PC-3 (cell line): Measurements from ENCODE around the gene UMODL1. TPM values are rescaled to one million over a fixed set of nuclear protein-coding genes. Genes with fewer than 3 reads are reported as not detected.

Experiments
- ATAC-seq: fragments of 200-7000 bp; cut with Tn5 transposase; 2 replicates; pipeline ENCODE4 v1.9.1; 2020; ENCODE audit warnings: mild to moderate bottlenecking, moderate library complexity
- BruUV-seq: library from RNA; stranded (reverse); fragments of 400-500 nt; replicated peaks from 2 replicates; lab custom pipeline; 2021; lab: Mats Ljungman, UMichigan
- CTCF ChIA-PET: fragments of 300-600 bp; sonication (Branson Sonifier 250); formaldehyde crosslinking; loops from one replicate; lab custom pipeline; 2022; ENCODE audit warnings: antibody characterized with exemption; lab: Charles Lee
- POLR2A ChIA-PET: fragments of 300-600 bp; sonication (Branson Sonifier 250); formaldehyde crosslinking; loops from one replicate; lab custom pipeline; 2022; ENCODE audit warnings: antibody characterized with exemption; ENCODE audit not compliant: unreplicated experiment; lab: Charles Lee
- DNase-seq: peaks from one replicate; pipeline ENCODE4 v3.0.0-alpha.2; 2015
- H2AFZ ChIP-seq: fragments of 300-600 bp; sonication (generic); 2 replicates; pipeline ENCODE4 v1.6.0; 2016; ENCODE audit warnings: antibody characterized with exemption, low read length
- H3F3A ChIP-seq: fragments of 300-600 bp; sonication (generic); one replicate; pipeline ENCODE4 v1.6.0; 2017; ENCODE audit warnings: antibody characterized with exemption, low read length, control low read depth, mild to moderate bottlenecking; ENCODE audit not compliant: unreplicated experiment
- H3K27ac ChIP-seq: fragments of 300-600 bp; sonication (generic); 2 replicates; pipeline ENCODE4 v1.5.1; 2016; ENCODE audit warnings: mild to moderate bottlenecking, low read length
- H3K27me3 ChIP-seq: fragments of 300-600 bp; sonication (generic); 2 replicates; pipeline ENCODE4 v1.6.1; 2016; ENCODE audit warnings: low read length, mixed read lengths
- H3K36me3 ChIP-seq: fragments of 300-600 bp; sonication (generic); 2 replicates; pipeline ENCODE4 v1.6.1; 2016; ENCODE audit warnings: low read depth, mixed run types, low read length, mixed read lengths
- H3K4me1 ChIP-seq: fragments of 300-600 bp; sonication (generic); 2 replicates; pipeline ENCODE4 v1.5.1; 2016; ENCODE audit warnings: low read length; ENCODE audit not compliant: insufficient read depth
- H3K4me2 ChIP-seq: fragments of 300-600 bp; sonication (generic); 2 replicates; pipeline ENCODE4 v1.6.0; 2016; ENCODE audit warnings: low read length
- H3K4me3 ChIP-seq: fragments of 300-600 bp; sonication (generic); 2 replicates; pipeline ENCODE4 v1.5.1; 2016; ENCODE audit warnings: mild to moderate bottlenecking, low read length, mixed read lengths
- H3K79me2 ChIP-seq: fragments of 300-600 bp; sonication (generic); 2 replicates; pipeline ENCODE4 v1.6.1; 2017; ENCODE audit warnings: low read length, mixed read lengths
- H3K9ac ChIP-seq: fragments of 300-600 bp; sonication (generic); 2 replicates; pipeline ENCODE4 v1.6.0; 2016; ENCODE audit warnings: mild to moderate bottlenecking, low read length
- H3K9me2 ChIP-seq: fragments of 300-600 bp; sonication (generic); replicated peaks from 2 replicates; pipeline ENCODE4 v1.6.1; 2016; ENCODE audit warnings: mixed run types, low read length, mixed read lengths
- H3K9me3 ChIP-seq: fragments of 300-600 bp; sonication (generic); 2 replicates; pipeline ENCODE4 v1.6.1; 2016; ENCODE audit warnings: low read length, mixed read lengths
- H4K20me1 ChIP-seq: fragments of 300-600 bp; sonication (generic); 2 replicates; pipeline ENCODE4 v1.6.1; 2016; ENCODE audit warnings: low read length, mixed read lengths
- EZH2 ChIP-seq: fragments of 300-600 bp; sonication (generic); IDR thresholded peaks from one replicate; pipeline ENCODE4 v1.6.1; 2017; ENCODE audit warnings: antibody characterized with exemption, mild to moderate bottlenecking, low read length; ENCODE audit not compliant: unreplicated experiment
- EZH2phosphoT487 ChIP-seq: fragments of 300-600 bp; sonication (generic); IDR thresholded peaks from 2 replicates; pipeline ENCODE4 v1.6.1; 2018; ENCODE audit warnings: mild to moderate bottlenecking, antibody characterized with exemption, low read length, borderline replicate concordance
- intact Hi-C: fragments of 100-400 bp; cut with micrococcal nuclease; formaldehyde crosslinking; loops from 2 replicates; pipeline ENCODE4 v1.9.0; 2023
- total RNA-seq: library from RNA; depleted of rRNA; stranded (reverse); fragments of >200 nt; gene quantifications from 2 replicates; pipeline ENCODE4 v1.2.3, GENCODE V29; 2014
- TF ChIP-seq, protein P1 (sequence below): fragments of 300-600 bp; sonication (generic); conservative IDR thresholded peaks from 2 replicates; pipeline ENCODE4 v1.5.1; 2017; ENCODE audit warnings: antibody characterized with exemption, low read depth, mild to moderate bottlenecking, low read length

The UMODL1 gene
- total RNA-seq, 1 experiment from 2014 or later = not detected

GRCh38 chr21:42061195-42061985 is 9.7 kb upstream of the UMODL1 start:
- Histone ChIP-seq H4K20me1 (no peaks in the 10 kb centered on the region), H3K4me1 (peaks cover 24% of the 10 kb centered on the region), H3K9ac (no peak overlapping the region), H3K36me3 (no peaks in the 10 kb centered on the region), H3K9me3 (no peaks in the 10 kb centered on the region), H3K79me2 (no peaks in the 10 kb centered on the region), H3K27ac (no peak overlapping the region), H3F3A (peaks cover 5% of the 10 kb centered on the region), H2AFZ (no peak overlapping the region), H3K27me3 (no peaks in the 10 kb centered on the region), H3K4me2 (no peak overlapping the region), H3K9me2 (no peaks in the 10 kb centered on the region), H3K4me3 (no peak overlapping the region)
- TF ChIP-seq, protein P1, sequence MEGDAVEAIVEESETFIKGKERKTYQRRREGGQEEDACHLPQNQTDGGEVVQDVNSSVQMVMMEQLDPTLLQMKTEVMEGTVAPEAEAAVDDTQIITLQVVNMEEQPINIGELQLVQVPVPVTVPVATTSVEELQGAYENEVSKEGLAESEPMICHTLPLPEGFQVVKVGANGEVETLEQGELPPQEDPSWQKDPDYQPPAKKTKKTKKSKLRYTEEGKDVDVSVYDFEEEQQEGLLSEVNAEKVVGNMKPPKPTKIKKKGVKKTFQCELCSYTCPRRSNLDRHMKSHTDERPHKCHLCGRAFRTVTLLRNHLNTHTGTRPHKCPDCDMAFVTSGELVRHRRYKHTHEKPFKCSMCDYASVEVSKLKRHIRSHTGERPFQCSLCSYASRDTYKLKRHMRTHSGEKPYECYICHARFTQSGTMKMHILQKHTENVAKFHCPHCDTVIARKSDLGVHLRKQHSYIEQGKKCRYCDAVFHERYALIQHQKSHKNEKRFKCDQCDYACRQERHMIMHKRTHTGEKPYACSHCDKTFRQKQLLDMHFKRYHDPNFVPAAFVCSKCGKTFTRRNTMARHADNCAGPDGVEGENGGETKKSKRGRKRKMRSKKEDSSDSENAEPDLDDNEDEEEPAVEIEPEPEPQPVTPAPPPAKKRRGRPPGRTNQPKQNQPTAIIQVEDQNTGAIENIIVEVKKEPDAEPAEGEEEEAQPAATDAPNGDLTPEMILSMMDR = no peak
- BruUV-seq = no TSS peak
- ATAC-seq = no peak
- POLR2A ChIA-PET = no interaction called here
- intact Hi-C loops = no loop called here
- no peak for DNase-seq
- CTCF ChIA-PET = no interaction called here

DNA sequence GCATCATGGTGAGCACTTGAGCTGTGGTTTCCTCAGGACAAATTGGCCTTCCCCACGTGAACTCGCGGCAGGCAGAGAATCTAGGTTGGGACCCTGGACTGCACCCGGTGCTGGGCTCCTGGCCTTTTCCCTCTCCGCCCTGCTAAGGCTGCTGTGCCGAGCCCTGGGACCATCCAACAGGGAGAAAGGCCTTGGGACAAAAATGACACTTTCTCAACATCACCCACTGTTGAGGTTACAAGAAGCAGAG is 9.2 kb upstream of the UMODL1 start:
- Histone ChIP-seq H3K4me1 (peaks cover 19% of the 10 kb centered on the region), H3K27ac (no peak overlapping the region), H3K4me2 (no peak overlapping the region), H4K20me1 (no peaks in the 10 kb centered on the region), H2AFZ (no peak overlapping the region), H3K9me2 (no peaks in the 10 kb centered on the region), H3F3A (peaks cover 5% of the 10 kb centered on the region), H3K36me3 (no peaks in the 10 kb centered on the region), H3K79me2 (no peaks in the 10 kb centered on the region), H3K9ac (no peak overlapping the region), H3K4me3 (no peak overlapping the region), H3K9me3 (no peaks in the 10 kb centered on the region), H3K27me3 (no peaks in the 10 kb centered on the region)
- intact Hi-C loops = no loop called here
- ATAC-seq (no peak), DNase-seq (no peak)
- ChIA-PET CTCF (no interaction called here), POLR2A (no interaction called here)
- no TSS peak for BruUV-seq
- TF ChIP-seq EZH2phosphoT487 (no peak), EZH2 (no peak)
- TF ChIP-seq, protein P1 = no peak

DNA sequence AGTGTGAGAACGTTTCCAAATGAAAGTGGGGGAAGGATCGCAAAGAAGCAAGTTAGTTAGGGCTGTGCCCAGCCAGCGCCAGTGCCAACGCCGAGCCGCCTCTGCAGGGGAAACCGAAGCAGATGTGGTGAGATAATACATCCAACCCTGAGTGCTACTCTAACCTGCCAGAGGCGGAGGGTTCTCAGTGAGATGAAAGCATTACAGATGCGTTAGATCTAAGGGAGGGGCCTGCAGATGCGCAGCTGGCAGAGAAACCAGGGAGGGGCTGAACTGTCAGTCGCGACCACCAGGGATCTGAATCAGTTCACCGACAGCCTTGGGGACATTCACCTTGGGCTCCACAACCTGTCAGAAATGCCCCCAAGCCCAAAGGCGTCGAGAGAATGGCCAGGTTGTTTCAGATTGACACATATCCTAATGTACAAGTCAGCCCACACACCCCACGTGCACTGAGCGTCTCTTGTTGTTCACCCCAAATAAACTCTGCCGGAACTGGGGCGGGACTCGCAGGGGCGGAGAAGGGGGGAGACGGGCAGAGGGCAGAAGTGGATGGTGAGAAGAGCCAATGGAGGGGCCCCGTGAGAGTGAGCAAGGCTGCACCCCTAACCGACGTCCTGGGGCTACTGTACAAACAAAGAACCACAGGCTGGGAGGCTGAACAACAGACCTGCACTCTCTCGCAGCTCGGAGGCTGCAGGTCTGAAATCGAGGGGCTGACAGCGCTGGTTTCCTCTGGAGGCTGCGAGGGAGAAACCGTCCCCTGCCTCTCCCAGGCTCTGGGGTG is 8.7 kb upstream of the UMODL1 start:
- Histone ChIP-seq H3K27me3 (no peaks in the 10 kb centered on the region), H3K9me3 (no peaks in the 10 kb centered on the region), H3F3A (peaks cover 2% of the 10 kb centered on the region), H3K36me3 (no peaks in the 10 kb centered on the region), H3K4me3 (no peak overlapping the region), H3K27ac (no peak overlapping the region), H2AFZ (no peak overlapping the region), H3K4me2 (no peak overlapping the region), H3K9me2 (no peaks in the 10 kb centered on the region), H4K20me1 (no peaks in the 10 kb centered on the region), H3K9ac (no peak overlapping the region), H3K79me2 (no peaks in the 10 kb centered on the region), H3K4me1 (peaks cover 16% of the 10 kb centered on the region)
- BruUV-seq = no TSS peak
- intact Hi-C loops = no loop called here
- POLR2A ChIA-PET = no interaction called here
- CTCF ChIA-PET = no interaction called here
- ATAC-seq = no peak
- TF ChIP-seq EZH2 (no peak), EZH2phosphoT487 (no peak)
- TF ChIP-seq, protein P1 = no peak
- DNase-seq = no peak
